Measurements from ENCODE around the gene SLC35A5. TPM values are rescaled to one million over a fixed set of nuclear protein-coding genes. Genes with fewer than 3 reads are reported as not detected.

Gene SLC35A5
- total and polyA plus RNA-seq, 2 of the 13 experiments (the other 11 are each of a cell fraction or from before 2014, with no cell fraction given), result 15.5 to 26.5 TPM

GRCh38 chr3:112560307-112560706, 1.5 kb upstream of the SLC35A5 start:
- ChIA-PET CTCF (ENCODE audit: low intra/inter-chr PET ratio, low total read pairs) (no interaction called here), POLR2A (no interaction called here)
- Histone ChIP-seq H3K27ac (ENCODE audit: extremely low read length, insufficient read depth, low read length) (peak overlapping the region; percentile 95), H3K4me3 (replicated peaks in 1 of 3; ENCODE audit: insufficient read depth in 1 of 3, low read depth in 2 of 3, low read length in 3 of 3) (peak overlapping the region; percentile 85 to 91 (median 85); a peak in 5 of 6 replicates), H3K9me3 (ENCODE audit: low read length) (no peaks in the 10 kb centered on the region), H3K9ac (ENCODE audit: insufficient read depth, low read depth, low read length) (peak overlapping the region; percentile 88), H3K4me1 (ENCODE audit: insufficient read depth, low read length) (peaks cover 16% of the 10 kb centered on the region), H2AFZ (ENCODE audit: low read length) (no peak overlapping the region), H3K4me2 (ENCODE audit: low read depth, low read length) (peak overlapping the region; percentile 85), H3K27me3 (ENCODE audit: control insufficient read depth in 1 of 2, insufficient read depth in 2 of 2, low read length in 2 of 2) (no peaks in the 10 kb centered on the region; a peak in 1 of 5 replicates), H3K36me3 (replicated peaks in 1 of 2; ENCODE audit: control insufficient read depth in 1 of 2, insufficient read depth in 2 of 2, low read length in 2 of 2) (peaks cover 0 to 7% of the 10 kb centered on the region in 2 experiments; a peak in 1 of 5 replicates), H3K79me2 (ENCODE audit: insufficient read depth, low read length) (peaks cover 45% of the 10 kb centered on the region), H4K20me1 (ENCODE audit: insufficient read depth, low read length) (peaks cover 2% of the 10 kb centered on the region; the same call in 1 of the 2 replicates)
- DNase-seq (ENCODE audit: low spot score) (no peak), FAIRE-seq (no peak), ATAC-seq (no peak)
- no TSS peak for BruUV-seq (replicated peaks)
- intact Hi-C loops (cut with micrococcal nuclease; ENCODE audit: unreplicated experiment), result loop anchor here (2.0 kb wide), 1 partner anchor 430 kb away; the partner anchor contains the start of gene GTPBP8
- in situ Hi-C loops (cut with HindIII; ENCODE audit: extremely low pct_ligation_motif_present, low pct_unique_long_range_greater_than_20kb), result no loop called here
- 2% methylated on average over 2 of the region's 2 CpGs for WGBS (ENCODE audit: low lambda C conversion rate)
- no peak for TF ChIP-seq SKIL (CRISPR knock-in tag; IDR thresholded peaks at IDR 0.05; ENCODE audit: borderline replicate concordance)
- no peak for TF ChIP-seq ARNTL (CRISPR knock-in tag; IDR thresholded peaks at IDR 0.05)
- TF ChIP-seq MIER2 (CRISPR knock-in tag; IDR thresholded peaks at IDR 0.05), result no peak
- TF ChIP-seq, protein P1, sequence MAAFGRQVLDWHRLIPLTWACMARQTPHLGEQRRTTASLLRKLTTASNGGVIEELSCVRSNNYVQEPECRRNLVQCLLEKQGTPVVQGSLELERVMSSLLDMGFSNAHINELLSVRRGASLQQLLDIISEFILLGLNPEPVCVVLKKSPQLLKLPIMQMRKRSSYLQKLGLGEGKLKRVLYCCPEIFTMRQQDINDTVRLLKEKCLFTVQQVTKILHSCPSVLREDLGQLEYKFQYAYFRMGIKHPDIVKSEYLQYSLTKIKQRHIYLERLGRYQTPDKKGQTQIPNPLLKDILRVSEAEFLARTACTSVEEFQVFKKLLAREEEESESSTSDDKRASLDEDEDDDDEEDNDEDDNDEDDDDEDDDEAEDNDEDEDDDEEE (CRISPR knock-in tag; IDR thresholded peaks at IDR 0.05), result no peak
- no peak for TF ChIP-seq IKZF1 (IDR thresholded peaks at IDR 0.05)
- no peak for TF ChIP-seq RXRA (CRISPR knock-in tag; IDR thresholded peaks at IDR 0.05)
- TF ChIP-seq ZBTB2 (CRISPR knock-in tag; IDR thresholded peaks at IDR 0.05; ENCODE audit: low read depth), result no peak
- TF ChIP-seq TAF1 (CRISPR knock-in tag; IDR thresholded peaks at IDR 0.05), result no peak
- no peak for TF ChIP-seq ZNF460 (CRISPR knock-in tag; IDR thresholded peaks at IDR 0.05; ENCODE audit: borderline replicate concordance)
- TF ChIP-seq ZNF781 (CRISPR knock-in tag; IDR thresholded peaks at IDR 0.05; ENCODE audit: borderline replicate concordance, not compliant biosample characterization), result no peak
- no peak for TF ChIP-seq TBX2 (CRISPR knock-in tag; IDR thresholded peaks at IDR 0.05; ENCODE audit: borderline replicate concordance)
- TF ChIP-seq MAFF (IDR thresholded peaks at IDR 0.05; ENCODE audit: low read depth, low read length), result no peak
- no peak for TF ChIP-seq ZBED4 (CRISPR knock-in tag; IDR thresholded peaks at IDR 0.05; ENCODE audit: borderline replicate concordance)
- TF ChIP-seq ZNF792 (CRISPR knock-in tag; IDR thresholded peaks at IDR 0.05), result no peak
- TF ChIP-seq, protein P2, sequence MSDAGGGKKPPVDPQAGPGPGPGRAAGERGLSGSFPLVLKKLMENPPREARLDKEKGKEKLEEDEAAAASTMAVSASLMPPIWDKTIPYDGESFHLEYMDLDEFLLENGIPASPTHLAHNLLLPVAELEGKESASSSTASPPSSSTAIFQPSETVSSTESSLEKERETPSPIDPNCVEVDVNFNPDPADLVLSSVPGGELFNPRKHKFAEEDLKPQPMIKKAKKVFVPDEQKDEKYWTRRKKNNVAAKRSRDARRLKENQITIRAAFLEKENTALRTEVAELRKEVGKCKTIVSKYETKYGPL (CRISPR knock-in tag; IDR thresholded peaks at IDR 0.05), result no peak
- no peak for TF ChIP-seq BORCS8-MEF2B (CRISPR knock-in tag; IDR thresholded peaks at IDR 0.05)
- no peak for TF ChIP-seq ELF4 (CRISPR knock-in tag; IDR thresholded peaks at IDR 0.05; ENCODE audit: borderline replicate concordance)

Data from HepG2 (cell line).